ENCODE data around the gene PTGER2. TPM values are rescaled to one million over a fixed set of nuclear protein-coding genes. Genes with fewer than 3 reads are reported as not detected.
A peak's percentile ranks its signal among the peaks of the same experiment; 100 is the strongest.

Gene PTGER2
- total RNA-seq, 1 donor from 2014 or later, result 0.46 TPM

DNA sequence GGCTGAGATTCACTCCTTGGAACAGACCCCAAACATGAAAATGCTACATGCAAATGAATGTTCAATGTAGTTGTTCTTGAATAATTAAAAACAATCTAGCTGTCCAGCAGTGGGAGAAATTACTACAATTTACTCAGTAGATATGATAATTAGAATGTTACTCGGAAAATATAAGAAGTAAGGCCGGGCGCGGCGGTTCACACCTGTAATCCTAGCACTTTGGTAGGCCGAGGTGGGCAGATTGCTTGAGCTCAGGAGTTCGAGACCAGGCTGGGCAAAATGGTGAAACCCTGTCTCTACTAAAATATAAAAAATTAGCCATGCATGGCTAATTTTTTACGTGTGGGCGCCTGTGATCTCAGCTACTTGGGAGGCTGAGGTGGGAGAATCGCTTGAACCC is 15.3 kb upstream of the PTGER2 start:
- no peak overlapping the region for H3K4me3 ChIP-seq (ENCODE audit: low read depth, low read length)
- no peaks in the 10 kb centered on the region for H3K36me3 ChIP-seq (ENCODE audit: control insufficient read depth, insufficient read depth, low read length)
- no peak for DNase-seq (ENCODE audit: low read depth)
- no peaks in the 10 kb centered on the region for H3K27me3 ChIP-seq (ENCODE audit: control insufficient read depth, insufficient read depth, low read length)
- no peak for TF ChIP-seq CTCF (IDR thresholded peaks at IDR 0.05; ENCODE audit: insufficient read depth, low read length, poor library complexity, severe bottlenecking)

- Histone ChIP-seq H3K4me3 (ENCODE audit: low read depth, low read length) (no peak overlapping the region), H3K36me3 (ENCODE audit: control insufficient read depth, insufficient read depth, low read length) (no peaks in the 10 kb centered on the region), H3K27me3 (ENCODE audit: control insufficient read depth, insufficient read depth, low read length) (no peaks in the 10 kb centered on the region)
- TF ChIP-seq CTCF (IDR thresholded peaks at IDR 0.05; ENCODE audit: insufficient read depth, low read length, poor library complexity, severe bottlenecking), result peak; percentile 53
- DNase-seq (ENCODE audit: low read depth), result no peak
Observed at GRCh38 chr14:52299692-52300278, 14.3 kb upstream of the PTGER2 start.

- no peak for TF ChIP-seq CTCF (IDR thresholded peaks at IDR 0.05; ENCODE audit: insufficient read depth, low read length, poor library complexity, severe bottlenecking)
- Histone ChIP-seq H3K36me3 (ENCODE audit: control insufficient read depth, insufficient read depth, low read length) (no peaks in the 10 kb centered on the region), H3K4me3 (ENCODE audit: low read depth, low read length) (no peak overlapping the region), H3K27me3 (ENCODE audit: control insufficient read depth, insufficient read depth, low read length) (no peaks in the 10 kb centered on the region)
- DNase-seq (ENCODE audit: low read depth), result no peak
Observed at GRCh38 chr14:52303236-52303635, 10.9 kb upstream of the PTGER2 start.

- no peaks in the 10 kb centered on the region for H3K27me3 ChIP-seq (ENCODE audit: control insufficient read depth, insufficient read depth, low read length)
- H3K36me3 ChIP-seq (ENCODE audit: control insufficient read depth, insufficient read depth, low read length), result no peaks in the 10 kb centered on the region
- H3K4me3 ChIP-seq (ENCODE audit: low read depth, low read length), result no peak overlapping the region
- no peak for DNase-seq (ENCODE audit: low read depth)
- TF ChIP-seq CTCF (IDR thresholded peaks at IDR 0.05; ENCODE audit: insufficient read depth, low read length, poor library complexity, severe bottlenecking), result no peak
Observed at GRCh38 chr14:52304248-52304904, 9.7 kb upstream of the PTGER2 start.

DNA sequence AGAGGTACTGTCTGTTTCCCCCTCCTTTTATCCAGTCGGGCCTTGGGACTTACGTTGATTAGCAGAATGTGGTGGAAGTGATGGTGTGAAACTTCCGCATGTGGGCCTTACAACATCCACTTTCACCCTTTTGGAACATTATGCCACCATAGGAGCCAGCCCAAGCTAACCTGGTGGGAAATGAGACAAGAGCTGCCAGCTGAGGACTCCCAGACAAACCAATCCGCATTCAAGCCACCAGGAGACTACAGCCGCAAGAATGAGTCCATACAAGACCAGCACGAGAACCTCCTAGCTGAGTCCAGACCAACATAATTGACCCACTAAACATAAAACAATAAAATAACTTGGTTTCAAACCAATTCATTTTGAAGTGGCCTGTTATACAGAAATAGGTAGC is 9.1 kb upstream of the PTGER2 start:
- H3K4me3 ChIP-seq (ENCODE audit: low read depth, low read length), result no peak overlapping the region
- no peaks in the 10 kb centered on the region for H3K36me3 ChIP-seq (ENCODE audit: control insufficient read depth, insufficient read depth, low read length)
- no peak for TF ChIP-seq CTCF (IDR thresholded peaks at IDR 0.05; ENCODE audit: insufficient read depth, low read length, poor library complexity, severe bottlenecking)
- H3K27me3 ChIP-seq (ENCODE audit: control insufficient read depth, insufficient read depth, low read length), result no peaks in the 10 kb centered on the region
- no peak for DNase-seq (ENCODE audit: low read depth)

DNA sequence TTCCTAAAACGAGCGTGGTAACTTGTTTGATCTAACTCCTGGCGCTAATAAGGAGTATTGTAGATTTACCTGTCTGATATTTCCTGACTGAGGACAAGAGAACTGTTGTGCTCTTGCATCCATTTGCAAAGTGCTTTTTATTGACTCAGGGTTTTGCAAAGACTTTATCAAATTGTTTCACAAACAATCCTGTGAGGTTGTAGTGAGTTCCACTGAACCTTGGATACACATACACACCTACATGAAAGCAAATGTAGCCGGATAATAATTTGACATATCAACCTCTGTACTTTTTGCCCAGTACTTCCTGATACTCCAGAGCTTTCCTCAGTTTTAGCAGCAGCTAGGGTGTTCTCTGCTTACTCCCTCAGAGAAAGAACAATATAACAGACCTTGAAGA is 6.7 kb upstream of the PTGER2 start:
- no peaks in the 10 kb centered on the region for H3K27me3 ChIP-seq (ENCODE audit: control insufficient read depth, insufficient read depth, low read length)
- no peak for TF ChIP-seq CTCF (IDR thresholded peaks at IDR 0.05; ENCODE audit: insufficient read depth, low read length, poor library complexity, severe bottlenecking)
- no peaks in the 10 kb centered on the region for H3K36me3 ChIP-seq (ENCODE audit: control insufficient read depth, insufficient read depth, low read length)
- no peak overlapping the region for H3K4me3 ChIP-seq (ENCODE audit: low read depth, low read length)
- DNase-seq (ENCODE audit: low read depth), result no peak

Measured in kidney epithelial cell (primary cell).